Measurements from ENCODE around the gene HS3ST4. TPM values are rescaled to one million over a fixed set of nuclear protein-coding genes. Genes with fewer than 3 reads are reported as not detected.

HS3ST4 gene
- total RNA-seq, 2 donors from 2014 or later = not detected

DNA sequence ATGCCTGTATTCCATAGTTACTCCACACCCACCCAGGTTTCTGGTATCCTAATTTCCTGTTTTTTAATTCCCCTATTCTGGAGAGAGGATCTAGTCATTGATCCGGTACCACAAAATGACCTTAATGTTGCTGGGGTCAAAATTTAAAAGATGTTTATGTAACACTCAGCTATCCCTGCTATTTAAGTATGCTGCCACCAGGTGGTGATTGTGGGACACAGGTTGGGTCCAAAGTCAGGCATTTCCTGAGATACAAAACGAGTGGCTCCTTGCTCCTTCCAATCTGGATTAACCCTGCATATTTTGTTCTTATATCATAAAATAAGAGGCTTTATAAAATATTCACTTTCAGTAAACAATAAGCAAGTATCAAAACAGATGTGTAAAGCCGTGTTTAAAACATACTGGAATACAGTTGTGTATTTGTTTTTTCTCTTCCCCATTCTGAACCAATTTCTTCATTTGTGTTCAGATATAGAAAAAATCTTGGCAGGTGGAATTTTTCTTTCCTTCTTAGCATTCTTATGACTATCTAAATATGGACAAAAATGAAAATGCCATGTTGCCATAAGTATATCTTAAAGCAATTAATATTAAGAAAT lies 16.3 kb downstream of the HS3ST4 start:
- H3K9me3 Mint-ChIP-seq = no peaks in the 10 kb centered on the region
- H3K27me3 Mint-ChIP-seq (ENCODE audit: low read depth) = no peaks in the 10 kb centered on the region
- ATAC-seq (replicated peaks in 1 of 2) = no peak
- H3K4me3 Mint-ChIP-seq = no peak overlapping the region
- H3K4me1 Mint-ChIP-seq (ENCODE audit: low read depth) = no peaks in the 10 kb centered on the region
- no peak overlapping the region for H3K27ac Mint-ChIP-seq
- H3K36me3 Mint-ChIP-seq (ENCODE audit: insufficient read depth in 2 of 2) = no peaks in the 10 kb centered on the region
- peak; percentile 12 to 17 for DNase-seq

DNA sequence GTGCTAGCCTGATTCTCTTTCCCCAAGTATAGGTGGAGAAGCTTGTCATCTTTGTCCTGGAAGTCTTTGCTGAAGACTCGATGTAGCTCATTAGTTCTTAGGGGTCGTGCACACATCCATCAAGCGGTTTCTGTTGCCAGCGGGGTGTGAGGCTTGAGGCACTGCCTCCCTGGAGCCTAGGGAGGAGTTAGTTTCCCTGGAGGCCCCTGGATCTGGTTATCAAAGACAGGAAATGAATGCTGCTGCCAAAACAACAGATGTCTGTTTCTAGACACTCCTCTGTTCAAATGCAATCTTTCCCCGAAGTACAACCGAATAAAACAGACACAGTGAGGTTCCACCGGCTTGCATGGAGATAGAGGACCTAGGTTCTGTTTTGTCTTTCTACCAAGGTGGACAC lies 17.5 kb downstream of the HS3ST4 start:
- DNase-seq (no peak), ATAC-seq (replicated peaks in 1 of 2) (no peak)
- H3K4me3 Mint-ChIP-seq = no peak overlapping the region
- no peaks in the 10 kb centered on the region for H3K9me3 Mint-ChIP-seq
- H3K27ac Mint-ChIP-seq = no peak overlapping the region
- no peaks in the 10 kb centered on the region for H3K27me3 Mint-ChIP-seq (ENCODE audit: low read depth)
- H3K36me3 Mint-ChIP-seq (ENCODE audit: insufficient read depth in 2 of 2) = no peaks in the 10 kb centered on the region
- no peaks in the 10 kb centered on the region for H3K4me1 Mint-ChIP-seq (ENCODE audit: low read depth)

DNA sequence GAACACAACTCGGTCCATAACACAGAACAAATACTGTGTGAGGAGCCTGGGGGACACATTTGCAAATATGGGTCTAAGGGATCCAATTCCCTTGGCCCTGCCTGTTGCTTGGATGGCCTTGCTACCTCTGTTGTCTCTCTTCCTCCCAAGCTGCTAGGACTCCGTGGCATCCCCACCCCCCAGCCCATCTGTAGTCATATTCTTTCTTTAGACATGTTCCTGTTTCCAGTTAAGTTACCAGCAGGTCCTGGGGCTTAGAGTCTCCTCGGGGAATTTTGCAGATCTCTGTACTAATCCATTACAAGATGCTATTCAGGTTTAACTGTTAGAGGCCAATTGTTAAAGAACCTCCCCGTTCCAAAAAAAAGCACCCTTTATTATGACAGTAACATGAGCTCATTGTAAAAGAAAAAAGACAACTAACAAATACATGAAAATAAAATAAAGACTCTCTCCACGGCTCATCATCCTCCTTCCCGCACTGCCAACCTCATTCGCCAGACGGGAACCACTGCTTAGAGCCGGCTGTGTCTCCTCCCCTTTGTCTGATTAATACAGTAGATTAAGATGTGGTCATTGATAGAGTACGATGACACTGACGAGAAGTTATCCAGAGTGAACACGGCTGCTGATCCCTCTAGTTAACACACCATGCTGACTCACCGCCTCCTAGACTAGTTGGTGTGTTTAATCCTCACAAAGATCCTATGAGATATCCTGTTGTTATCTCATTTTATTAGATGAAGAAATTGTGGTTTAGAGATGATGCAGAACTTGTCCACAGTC lies 22.2 kb downstream of the HS3ST4 start:
- Mint-ChIP-seq H3K27me3 (ENCODE audit: low read depth) (no peaks in the 10 kb centered on the region), H3K27ac (no peak overlapping the region)
- no peak for ATAC-seq (replicated peaks in 1 of 2)

DNA sequence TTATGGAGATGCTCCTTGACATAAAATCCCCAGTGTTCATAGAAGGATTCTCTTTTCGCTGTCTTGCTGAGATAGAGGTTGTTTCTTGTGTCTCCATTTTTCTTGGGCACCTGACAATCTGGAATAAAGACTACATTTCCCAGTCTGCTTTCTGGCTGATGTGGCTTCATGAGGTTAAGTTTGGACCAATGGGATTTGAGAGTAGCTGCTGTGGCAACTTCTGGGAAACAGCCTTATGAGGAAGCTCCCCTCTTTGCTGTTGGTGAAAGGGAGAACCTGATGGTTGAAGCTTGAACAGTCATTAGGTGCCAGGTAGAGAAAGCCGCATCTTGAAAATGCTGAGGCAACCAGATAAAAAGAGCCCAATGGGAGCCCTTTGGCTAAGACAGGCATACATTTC lies 24.4 kb downstream of the HS3ST4 start:
- ATAC-seq (replicated peaks in 1 of 2) (no peak), DNase-seq (no peak)
- Mint-ChIP-seq H3K9me3 (no peaks in the 10 kb centered on the region), H3K4me1 (ENCODE audit: low read depth) (no peaks in the 10 kb centered on the region), H3K4me3 (no peak overlapping the region), H3K27me3 (ENCODE audit: low read depth) (no peaks in the 10 kb centered on the region), H3K27ac (no peak overlapping the region), H3K36me3 (ENCODE audit: insufficient read depth in 2 of 2) (no peaks in the 10 kb centered on the region)

More for the DNA sequence above, 22.2 kb downstream of the HS3ST4 start:
- no peaks in the 10 kb centered on the region for H3K4me1 Mint-ChIP-seq (ENCODE audit: low read depth)
- no peaks in the 10 kb centered on the region for H3K9me3 Mint-ChIP-seq
- no peak overlapping the region for H3K4me3 Mint-ChIP-seq
- no peak for DNase-seq
- no peaks in the 10 kb centered on the region for H3K36me3 Mint-ChIP-seq (ENCODE audit: insufficient read depth in 2 of 2)

DNA sequence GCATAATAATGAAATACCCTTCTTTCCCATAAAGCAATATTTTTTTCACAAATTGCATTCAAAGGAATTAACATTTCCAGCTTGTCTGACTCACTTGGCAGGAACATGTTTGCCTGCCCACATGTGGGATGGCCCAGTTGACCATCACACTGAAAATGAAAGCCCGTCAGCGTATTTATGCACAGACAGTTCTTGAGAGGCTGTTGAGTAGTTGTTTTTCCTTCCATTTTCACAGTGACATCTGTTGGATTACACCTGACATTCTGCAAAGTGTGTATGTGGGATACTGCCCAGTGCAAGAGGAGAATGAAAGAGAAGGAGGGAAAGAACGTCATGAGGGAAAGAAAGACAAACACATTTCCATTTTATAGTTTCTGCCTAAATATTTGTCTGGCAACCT lies 29.7 kb downstream of the HS3ST4 start:
- Mint-ChIP-seq H3K27me3 (ENCODE audit: low read depth) (no peaks in the 10 kb centered on the region), H3K27ac (no peak overlapping the region), H3K9me3 (no peaks in the 10 kb centered on the region), H3K4me1 (ENCODE audit: low read depth) (no peaks in the 10 kb centered on the region), H3K36me3 (ENCODE audit: insufficient read depth in 2 of 2) (no peaks in the 10 kb centered on the region), H3K4me3 (no peak overlapping the region)
- no peak for ATAC-seq (replicated peaks in 1 of 2)
- DNase-seq = no peak

DNA sequence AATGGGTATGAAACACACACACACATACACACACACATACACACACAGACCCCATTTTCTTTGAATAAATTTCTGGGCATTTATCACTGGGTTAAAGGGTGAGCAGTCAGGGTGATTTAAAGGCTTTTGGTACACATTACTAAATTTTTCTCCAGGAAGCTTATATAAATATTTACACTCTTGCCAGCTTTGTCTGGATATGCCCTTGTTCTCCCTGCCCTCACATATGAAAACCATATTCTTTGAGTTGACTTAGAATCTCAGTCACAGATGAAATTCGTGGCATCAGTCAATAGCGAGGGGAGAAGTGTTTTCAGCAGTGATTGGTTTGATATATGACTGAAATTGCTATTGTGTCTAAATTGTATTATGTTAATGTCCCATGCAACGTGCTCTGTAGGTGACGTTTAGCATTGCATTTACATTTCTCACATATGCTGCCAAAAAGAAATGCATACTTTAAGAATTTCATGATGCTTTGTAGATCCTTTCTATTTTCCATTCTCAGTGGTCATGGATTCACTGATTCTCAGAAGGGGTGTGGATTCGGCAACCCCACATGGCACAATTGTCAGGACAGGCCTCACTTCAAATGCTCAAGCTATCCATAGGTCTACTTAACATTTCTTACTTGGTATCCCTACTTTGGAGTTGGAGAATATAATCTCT lies 34.8 kb downstream of the HS3ST4 start:
- no peak overlapping the region for H3K27ac Mint-ChIP-seq

DNA sequence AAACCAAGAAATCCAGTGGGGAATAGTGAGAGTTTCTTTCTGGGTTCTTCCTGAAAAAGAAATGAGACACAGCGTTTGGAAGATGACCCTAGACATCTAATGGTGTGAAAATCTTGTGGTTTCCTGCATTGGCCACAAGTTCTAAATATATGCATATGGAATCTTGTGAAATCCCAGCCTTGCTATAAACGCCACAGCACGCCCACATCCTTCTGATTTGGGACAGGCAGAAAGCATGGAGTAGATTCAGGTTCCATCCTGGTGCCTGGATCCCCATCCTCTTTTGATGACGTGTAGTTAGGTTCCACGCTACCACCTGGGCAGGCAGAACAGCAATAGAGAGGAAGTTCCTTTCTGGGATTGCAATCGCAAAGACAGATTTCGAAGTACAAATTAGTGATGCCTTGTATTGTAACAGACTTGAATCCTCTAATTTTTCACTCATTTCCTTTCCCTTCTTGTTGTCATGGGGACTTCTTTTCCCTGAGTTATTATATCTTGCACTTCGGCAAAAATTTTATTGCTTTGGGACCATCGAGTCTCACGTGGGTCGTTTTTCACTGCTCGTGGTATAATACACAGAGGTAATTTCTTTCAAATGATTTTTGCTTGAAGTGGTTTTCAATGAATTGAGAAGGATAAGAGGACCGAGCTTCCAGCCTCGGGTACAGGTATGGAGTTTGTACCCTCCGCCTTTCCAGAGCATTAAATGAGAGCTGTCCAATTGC lies 37.6 kb downstream of the HS3ST4 start:
- ATAC-seq (replicated peaks in 1 of 2) (no peak), DNase-seq (no peak)
- Mint-ChIP-seq H3K36me3 (ENCODE audit: insufficient read depth in 2 of 2) (no peaks in the 10 kb centered on the region), H3K27me3 (ENCODE audit: low read depth) (peaks cover 2% of the 10 kb centered on the region), H3K4me3 (no peak overlapping the region), H3K9me3 (no peaks in the 10 kb centered on the region), H3K27ac (no peak overlapping the region), H3K4me1 (ENCODE audit: low read depth) (no peaks in the 10 kb centered on the region)

More for the DNA sequence above, 34.8 kb downstream of the HS3ST4 start:
- no peaks in the 10 kb centered on the region for H3K4me1 Mint-ChIP-seq (ENCODE audit: low read depth)
- ATAC-seq (replicated peaks in 1 of 2) (no peak), DNase-seq (no peak)
- H3K4me3 Mint-ChIP-seq = no peak overlapping the region
- no peaks in the 10 kb centered on the region for H3K36me3 Mint-ChIP-seq (ENCODE audit: insufficient read depth in 2 of 2)
- no peaks in the 10 kb centered on the region for H3K9me3 Mint-ChIP-seq
- H3K27me3 Mint-ChIP-seq (ENCODE audit: low read depth) = no peaks in the 10 kb centered on the region

DNA sequence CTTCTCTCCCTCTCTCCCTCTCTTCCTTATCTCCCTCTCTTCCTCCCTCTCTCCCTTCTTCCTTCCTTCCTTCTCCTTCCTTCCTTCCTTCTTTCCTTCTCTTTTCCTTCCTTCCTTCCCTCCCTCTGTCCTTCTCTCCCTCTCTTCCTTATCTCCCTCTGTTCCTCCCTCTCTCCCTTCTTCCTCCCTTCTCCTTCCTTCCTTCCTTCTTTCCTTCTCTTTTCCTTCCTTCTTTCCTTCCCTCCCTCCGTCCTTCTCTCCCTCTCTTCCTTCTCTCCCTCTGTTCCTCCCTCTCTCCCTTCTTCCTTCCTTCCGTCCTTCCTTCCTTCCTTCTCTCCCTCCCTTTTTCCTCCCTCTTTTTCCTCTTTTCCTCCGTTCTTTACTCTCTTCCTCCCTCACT lies 38.6 kb downstream of the HS3ST4 start:
- no peaks in the 10 kb centered on the region for H3K9me3 Mint-ChIP-seq
- no peak overlapping the region for H3K27ac Mint-ChIP-seq
- DNase-seq (no peak), ATAC-seq (replicated peaks in 1 of 2) (no peak)
- no peaks in the 10 kb centered on the region for H3K36me3 Mint-ChIP-seq (ENCODE audit: insufficient read depth in 2 of 2)
- H3K27me3 Mint-ChIP-seq (ENCODE audit: low read depth) = peaks cover 4% of the 10 kb centered on the region
- H3K4me3 Mint-ChIP-seq = no peak overlapping the region
- no peaks in the 10 kb centered on the region for H3K4me1 Mint-ChIP-seq (ENCODE audit: low read depth)

DNA sequence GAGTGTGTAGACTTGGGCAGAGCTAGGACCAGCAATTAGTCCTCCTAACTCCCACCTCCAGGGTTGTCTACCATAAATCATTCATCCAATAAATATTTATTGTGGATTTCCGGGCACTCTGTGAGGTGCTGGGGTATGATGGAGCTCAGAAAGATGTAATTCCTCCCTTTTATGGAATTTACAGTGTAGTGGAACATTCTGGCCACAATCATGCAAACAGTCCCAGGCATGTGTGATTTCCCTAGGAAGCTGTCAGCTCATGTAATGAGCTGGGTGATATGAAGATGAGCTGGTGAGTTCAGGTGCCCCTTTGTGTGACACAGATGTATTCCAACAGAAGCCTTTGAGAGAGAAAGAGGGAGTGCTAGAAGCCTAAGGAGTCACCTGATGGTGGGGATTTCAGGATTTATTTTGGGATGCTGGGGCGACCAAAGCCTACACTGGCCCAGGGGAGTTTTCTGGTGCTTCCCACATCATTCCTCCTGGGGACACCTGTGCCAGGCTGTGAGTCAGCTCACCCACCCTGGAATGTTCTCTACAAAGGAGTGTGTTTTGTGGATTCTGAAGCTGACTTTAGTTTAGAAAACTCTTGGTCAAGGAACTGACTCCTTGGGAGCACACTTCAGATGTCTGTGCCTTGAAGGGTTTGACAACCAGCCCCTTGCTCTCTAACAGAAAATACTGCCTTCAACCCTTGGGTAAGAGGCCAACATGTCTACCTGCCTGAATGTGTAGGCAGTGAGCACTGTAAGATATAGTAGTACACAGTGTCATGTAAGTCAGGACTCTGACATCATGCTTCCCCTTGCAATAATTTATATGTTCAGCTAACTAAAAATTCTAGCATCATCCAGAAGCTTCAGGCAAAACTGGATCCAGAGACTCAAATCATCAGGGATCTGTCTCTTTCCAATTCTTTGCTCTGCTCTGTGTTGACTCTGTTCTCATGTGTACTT lies 42.9 kb downstream of the HS3ST4 start:
- no peaks in the 10 kb centered on the region for H3K36me3 Mint-ChIP-seq (ENCODE audit: insufficient read depth in 2 of 2)
- no peak overlapping the region for H3K27ac Mint-ChIP-seq
- peaks cover 4% of the 10 kb centered on the region for H3K27me3 Mint-ChIP-seq (ENCODE audit: low read depth)
- no peak for DNase-seq
- ATAC-seq (replicated peaks in 1 of 2) = no peak
- no peaks in the 10 kb centered on the region for H3K4me1 Mint-ChIP-seq (ENCODE audit: low read depth)
- H3K9me3 Mint-ChIP-seq = no peaks in the 10 kb centered on the region
- no peak overlapping the region for H3K4me3 Mint-ChIP-seq

DNA sequence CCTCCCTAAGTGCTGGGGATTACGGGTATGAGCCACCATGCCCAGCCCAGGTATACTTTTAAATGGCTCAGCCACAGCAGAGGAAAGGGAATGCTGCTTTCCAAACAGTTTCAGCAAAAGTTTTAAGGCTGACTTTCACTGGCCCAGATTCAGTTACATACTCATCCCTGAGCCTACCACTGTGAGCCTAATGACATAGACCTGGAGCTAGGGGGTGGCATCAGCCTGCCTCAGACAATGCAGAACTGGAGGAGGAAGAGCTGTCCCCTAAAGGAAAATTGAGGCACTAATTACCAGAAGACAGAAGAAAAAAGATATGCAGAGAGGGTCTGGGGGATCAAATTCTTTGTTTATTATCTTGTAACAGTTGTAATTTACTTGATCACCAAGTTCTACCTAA lies 43.9 kb downstream of the HS3ST4 start:
- ATAC-seq (replicated peaks in 1 of 2) (no peak), DNase-seq (no peak)
- Mint-ChIP-seq H3K9me3 (no peaks in the 10 kb centered on the region), H3K36me3 (ENCODE audit: insufficient read depth in 2 of 2) (no peaks in the 10 kb centered on the region), H3K27ac (no peak overlapping the region), H3K27me3 (ENCODE audit: low read depth) (peaks cover 4% of the 10 kb centered on the region), H3K4me1 (ENCODE audit: low read depth) (no peaks in the 10 kb centered on the region), H3K4me3 (no peak overlapping the region)

DNA sequence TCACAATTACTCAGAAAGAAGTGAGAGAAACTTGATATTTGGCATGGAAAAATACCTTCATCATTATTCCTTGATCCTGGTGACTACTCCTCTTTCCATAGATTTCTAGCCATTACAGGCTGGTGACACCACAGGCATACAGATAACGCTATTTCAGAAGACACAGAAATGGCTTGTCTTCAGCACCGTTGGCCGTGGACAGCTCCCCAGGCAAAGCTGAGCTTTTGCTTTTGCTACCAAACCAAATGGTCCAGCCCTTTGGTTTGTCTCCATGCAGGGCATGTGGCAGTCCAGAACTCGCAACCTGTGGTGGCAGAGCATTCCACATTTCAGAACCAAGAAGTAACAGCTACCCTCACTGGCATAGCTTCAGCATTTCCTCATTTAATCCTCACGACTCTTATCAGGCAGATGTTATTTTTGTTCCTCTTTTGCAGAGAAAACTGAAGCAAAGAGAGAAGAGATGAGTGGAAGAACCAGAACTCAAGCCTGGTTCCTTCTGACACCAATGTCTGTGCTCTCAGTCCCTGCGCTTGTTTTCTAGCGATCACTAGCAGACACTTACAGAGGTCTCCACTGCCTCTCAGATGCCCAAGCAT lies 55.5 kb downstream of the HS3ST4 start:
- DNase-seq = peak in 1 of 2 donors; percentile 1
- no peaks in the 10 kb centered on the region for H3K36me3 Mint-ChIP-seq (ENCODE audit: insufficient read depth in 2 of 2)
- no peaks in the 10 kb centered on the region for H3K27me3 Mint-ChIP-seq (ENCODE audit: low read depth)
- peaks cover 2 to 3% of the 10 kb centered on the region in 2 donors for H3K9me3 Mint-ChIP-seq
- no peak overlapping the region for H3K4me3 Mint-ChIP-seq
- no peaks in the 10 kb centered on the region for H3K4me1 Mint-ChIP-seq (ENCODE audit: low read depth)
- ATAC-seq (replicated peaks in 1 of 2) = no peak
- H3K27ac Mint-ChIP-seq = no peak overlapping the region

DNA sequence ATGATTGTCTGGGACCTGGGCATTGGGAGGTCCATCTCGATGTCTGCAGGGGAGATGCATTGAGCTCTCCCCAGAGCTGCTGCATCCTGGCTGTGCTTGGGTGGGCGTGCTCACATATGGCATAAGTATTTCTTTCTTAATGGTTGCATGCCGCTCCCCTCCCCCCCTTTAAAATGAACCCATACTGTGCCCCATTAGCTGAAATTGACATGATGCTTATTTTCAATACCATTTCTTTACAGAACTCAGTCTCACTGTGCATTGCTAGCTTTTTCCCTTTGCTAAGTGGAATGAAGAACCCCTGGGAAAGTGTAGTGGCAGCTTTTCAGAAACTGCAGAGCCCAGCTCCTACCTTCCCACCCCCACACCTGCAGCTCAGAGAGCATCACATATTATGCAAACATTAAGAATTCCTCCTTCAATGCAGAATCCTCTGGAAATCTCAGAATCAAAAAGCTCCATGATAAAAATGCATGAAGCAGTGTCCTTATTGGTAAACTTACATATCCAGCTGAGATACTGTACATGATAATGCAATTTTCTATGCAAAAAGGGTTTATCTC lies 56.4 kb downstream of the HS3ST4 start:
- Mint-ChIP-seq H3K36me3 (ENCODE audit: insufficient read depth in 2 of 2) (no peaks in the 10 kb centered on the region), H3K4me3 (no peak overlapping the region), H3K9me3 (peaks cover 2 to 3% of the 10 kb centered on the region in 2 donors), H3K27ac (no peak overlapping the region), H3K27me3 (ENCODE audit: low read depth) (no peaks in the 10 kb centered on the region), H3K4me1 (ENCODE audit: low read depth) (no peaks in the 10 kb centered on the region)
- DNase-seq (no peak), ATAC-seq (replicated peaks in 1 of 2) (no peak)
